ENCODE data around the gene UBAP1.

DNA sequence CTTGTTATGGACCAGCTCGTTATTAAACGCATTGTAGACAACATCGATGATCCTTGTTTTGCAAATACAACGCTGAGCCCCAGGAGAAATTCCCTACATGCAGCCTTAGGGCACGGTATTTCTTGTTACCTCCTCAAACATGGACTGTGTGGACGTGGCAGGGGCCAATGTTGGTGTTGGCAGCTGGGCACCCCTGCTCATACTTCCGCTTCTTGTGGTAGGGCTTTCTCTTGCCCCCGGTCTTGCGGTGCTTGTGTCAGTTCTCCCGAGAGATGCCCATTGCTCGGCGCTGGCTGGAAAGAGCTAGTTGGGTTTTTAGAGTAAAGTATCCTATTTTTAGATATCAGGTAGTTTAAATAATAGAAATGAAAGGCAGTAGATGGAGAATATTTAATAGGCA, 45.5 kb downstream of the UBAP1 start:
- TF ChIP-seq JUND (IDR thresholded peaks at IDR 0.05) (no peak), CTCF (IDR thresholded peaks at IDR 0.05 in 2 of 3, conservative IDR thresholded peaks at IDR 0.05 in 1 of 3; ENCODE audit: borderline replicate concordance in 1 of 3, insufficient read depth in 1 of 3, low read depth in 2 of 3, low read length in 2 of 3) (no peak), EZH2phosphoT487 (IDR thresholded peaks at IDR 0.05; ENCODE audit: borderline replicate concordance) (no peak), POLR2A (IDR thresholded peaks at IDR 0.05; ENCODE audit: borderline replicate concordance, extremely low read depth, insufficient read depth, insufficient read length) (no peak), ELF1 (IDR thresholded peaks at IDR 0.05; ENCODE audit: borderline replicate concordance, low read depth) (no peak), MAX (IDR thresholded peaks at IDR 0.05) (no peak), CEBPB (IDR thresholded peaks at IDR 0.05; ENCODE audit: low read depth) (no peak), TCF7L2 (IDR thresholded peaks at IDR 0.05; ENCODE audit: borderline replicate concordance, extremely low read depth, insufficient read depth, insufficient read length) (no peak), POLR2AphosphoS5 (IDR thresholded peaks at IDR 0.05; ENCODE audit: low read depth, low read length) (no peak), EZH2 (IDR thresholded peaks at IDR 0.05) (no peak), ZFX (IDR thresholded peaks at IDR 0.05) (no peak), SRF (IDR thresholded peaks at IDR 0.05; ENCODE audit: low read depth) (no peak)
- TF ChIP-seq, protein P1, sequence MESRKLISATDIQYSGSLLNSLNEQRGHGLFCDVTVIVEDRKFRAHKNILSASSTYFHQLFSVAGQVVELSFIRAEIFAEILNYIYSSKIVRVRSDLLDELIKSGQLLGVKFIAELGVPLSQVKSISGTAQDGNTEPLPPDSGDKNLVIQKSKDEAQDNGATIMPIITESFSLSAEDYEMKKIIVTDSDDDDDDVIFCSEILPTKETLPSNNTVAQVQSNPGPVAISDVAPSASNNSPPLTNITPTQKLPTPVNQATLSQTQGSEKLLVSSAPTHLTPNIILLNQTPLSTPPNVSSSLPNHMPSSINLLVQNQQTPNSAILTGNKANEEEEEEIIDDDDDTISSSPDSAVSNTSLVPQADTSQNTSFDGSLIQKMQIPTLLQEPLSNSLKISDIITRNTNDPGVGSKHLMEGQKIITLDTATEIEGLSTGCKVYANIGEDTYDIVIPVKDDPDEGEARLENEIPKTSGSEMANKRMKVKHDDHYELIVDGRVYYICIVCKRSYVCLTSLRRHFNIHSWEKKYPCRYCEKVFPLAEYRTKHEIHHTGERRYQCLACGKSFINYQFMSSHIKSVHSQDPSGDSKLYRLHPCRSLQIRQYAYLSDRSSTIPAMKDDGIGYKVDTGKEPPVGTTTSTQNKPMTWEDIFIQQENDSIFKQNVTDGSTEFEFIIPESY (IDR thresholded peaks at IDR 0.05; ENCODE audit: extremely low read depth, insufficient replicate concordance, low read length), result no peak

Data from HCT116 (cell line).